Measurements from ENCODE around the gene SLIT1.

SLIT1 gene

GRCh38 chr10:97200616-97201015, 14.9 kb upstream of the SLIT1 start:
- DNase-seq, result no peak

- DNase-seq, result no peak
Measured at GRCh38 chr10:97199152-97199551, 13.4 kb upstream of the SLIT1 start.

GRCh38 chr10:97197030-97197500, 11.3 kb upstream of the SLIT1 start:
- no peak for DNase-seq

GRCh38 chr10:97196223-97197029, 10.7 kb upstream of the SLIT1 start:
- peak; percentile 76 for DNase-seq

- DNase-seq, result no peak
Measured at GRCh38 chr10:97195706-97196222, 10.0 kb upstream of the SLIT1 start.

- no peak for DNase-seq
Measured at GRCh38 chr10:97192952-97193435, 7.2 kb upstream of the SLIT1 start.

GRCh38 chr10:97190450-97190849, 4.7 kb upstream of the SLIT1 start:
- DNase-seq, result no peak

GRCh38 chr10:97188261-97188711, 2.5 kb upstream of the SLIT1 start:
- DNase-seq, result no peak

GRCh38 chr10:97186911-97187310, 1.2 kb upstream of the SLIT1 start:
- no peak for DNase-seq

- no peak for DNase-seq
Measured at GRCh38 chr10:97184971-97185325, 811 bp downstream of the SLIT1 start.

- DNase-seq, result no peak
Measured at GRCh38 chr10:97183314-97183713, 2.4 kb downstream of the SLIT1 start.

GRCh38 chr10:97182288-97182990, 3.3 kb downstream of the SLIT1 start:
- no peak for DNase-seq

GRCh38 chr10:97180986-97181385, 4.8 kb downstream of the SLIT1 start:
- DNase-seq, result no peak

- no peak for DNase-seq
Measured at GRCh38 chr10:97180363-97180755, 5.4 kb downstream of the SLIT1 start.

- DNase-seq, result peak; percentile 21
Measured at GRCh38 chr10:97179731-97180362, 5.9 kb downstream of the SLIT1 start.

GRCh38 chr10:97179311-97179710, 6.4 kb downstream of the SLIT1 start:
- DNase-seq, result no peak

GRCh38 chr10:97178074-97178473, 7.7 kb downstream of the SLIT1 start:
- DNase-seq, result no peak

GRCh38 chr10:97176226-97176625, 9.5 kb downstream of the SLIT1 start:
- DNase-seq, result no peak

GRCh38 chr10:97175586-97175985, 10.2 kb downstream of the SLIT1 start:
- DNase-seq, result no peak

- no peak for DNase-seq
Measured at GRCh38 chr10:97174941-97175340, 10.8 kb downstream of the SLIT1 start.

GRCh38 chr10:97174276-97174775, 11.4 kb downstream of the SLIT1 start:
- no peak for DNase-seq

GRCh38 chr10:97173036-97173435, 12.7 kb downstream of the SLIT1 start:
- no peak for DNase-seq

- DNase-seq, result no peak
Measured at GRCh38 chr10:97171001-97171400, 14.8 kb downstream of the SLIT1 start.
